Body of pancreas (tissue), 4 donors: Measurements from ENCODE around the gene PPP1R7.

ENCODE experiments used
- POLR2A ChIP-seq, 3 donors: fragments of 450-650 bp; IDR thresholded peaks; one replicate each; pipeline ENCODE4 v1.6.1; 2016; ENCODE audit warnings: antibody characterized with exemption in 3 of 3, mild to moderate bottlenecking in 2 of 3
- TF ChIP-seq, protein P1 (sequence below), 7 experiments: fragments of 450-650 bp in 4 of 7; fragments of 200-600 bp in 3 of 7; sonication (generic) in 3 of 7; IDR thresholded peaks; one replicate each; pipeline ENCODE4 v1.5.1; 2016 to 2019; ENCODE audit warnings: antibody characterized with exemption in 7 of 7

DNA sequence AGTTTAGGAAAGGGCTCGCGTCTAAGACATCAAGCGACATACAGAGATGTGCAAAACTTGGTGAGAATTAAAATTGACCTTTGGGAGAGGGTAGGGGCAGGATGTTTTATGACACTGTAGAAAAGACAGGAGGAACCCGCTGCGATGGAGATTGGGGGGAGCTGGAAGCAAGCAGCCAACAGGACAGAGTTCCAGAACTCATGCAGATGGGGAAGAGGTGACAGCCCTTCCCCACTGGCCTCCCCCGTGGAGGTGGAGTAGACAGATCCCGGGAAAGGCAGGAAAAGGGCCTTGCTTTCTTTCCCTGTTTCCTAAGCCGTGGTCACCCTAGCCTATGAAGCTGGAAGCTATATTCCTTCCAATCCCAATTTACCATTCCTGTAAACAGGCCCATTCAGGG lies 77.3 kb downstream of the PPP1R7 start:
- TF ChIP-seq, protein P1, sequence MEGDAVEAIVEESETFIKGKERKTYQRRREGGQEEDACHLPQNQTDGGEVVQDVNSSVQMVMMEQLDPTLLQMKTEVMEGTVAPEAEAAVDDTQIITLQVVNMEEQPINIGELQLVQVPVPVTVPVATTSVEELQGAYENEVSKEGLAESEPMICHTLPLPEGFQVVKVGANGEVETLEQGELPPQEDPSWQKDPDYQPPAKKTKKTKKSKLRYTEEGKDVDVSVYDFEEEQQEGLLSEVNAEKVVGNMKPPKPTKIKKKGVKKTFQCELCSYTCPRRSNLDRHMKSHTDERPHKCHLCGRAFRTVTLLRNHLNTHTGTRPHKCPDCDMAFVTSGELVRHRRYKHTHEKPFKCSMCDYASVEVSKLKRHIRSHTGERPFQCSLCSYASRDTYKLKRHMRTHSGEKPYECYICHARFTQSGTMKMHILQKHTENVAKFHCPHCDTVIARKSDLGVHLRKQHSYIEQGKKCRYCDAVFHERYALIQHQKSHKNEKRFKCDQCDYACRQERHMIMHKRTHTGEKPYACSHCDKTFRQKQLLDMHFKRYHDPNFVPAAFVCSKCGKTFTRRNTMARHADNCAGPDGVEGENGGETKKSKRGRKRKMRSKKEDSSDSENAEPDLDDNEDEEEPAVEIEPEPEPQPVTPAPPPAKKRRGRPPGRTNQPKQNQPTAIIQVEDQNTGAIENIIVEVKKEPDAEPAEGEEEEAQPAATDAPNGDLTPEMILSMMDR (IDR thresholded peaks at IDR 0.05), result no peak
- no peak for TF ChIP-seq POLR2A (IDR thresholded peaks at IDR 0.05)
